ENCODE measurements around the gene TNK1.
A peak's percentile ranks its signal among the peaks of the same experiment; 100 is the strongest.

The TNK1 gene

DNA sequence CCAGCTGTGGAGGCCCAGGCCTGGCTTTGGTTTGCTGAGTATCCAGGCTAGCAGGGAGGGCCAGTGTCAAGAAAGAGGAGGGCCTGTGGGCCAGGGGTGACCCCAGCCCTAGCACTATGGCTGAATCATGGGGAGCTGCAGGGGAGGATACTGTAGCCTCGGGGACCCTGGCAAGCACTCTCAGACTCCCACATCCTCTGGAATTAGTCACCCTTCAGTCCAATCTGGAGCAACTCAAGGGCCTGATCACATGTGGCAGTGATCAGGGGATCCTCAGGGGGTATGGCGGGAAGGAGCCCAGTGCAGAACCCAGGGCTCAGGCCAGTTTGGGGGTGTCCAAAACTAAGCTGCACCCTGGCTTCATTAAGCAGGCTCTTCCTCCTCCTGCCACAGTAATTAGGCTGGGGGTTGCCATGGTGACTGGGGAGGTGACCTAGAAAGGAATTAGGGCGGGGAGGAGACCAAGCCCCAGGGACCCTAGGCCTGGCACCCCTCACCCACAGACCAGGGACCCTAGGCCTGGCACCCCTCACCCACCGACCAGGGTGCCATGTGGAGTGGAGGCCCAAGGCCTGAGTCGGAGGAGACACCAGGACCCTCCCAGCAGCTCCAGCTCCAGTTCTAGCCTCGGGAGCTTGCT lies 32.6 kb downstream of the TNK1 start:
- no peak for DNase-seq

DNA sequence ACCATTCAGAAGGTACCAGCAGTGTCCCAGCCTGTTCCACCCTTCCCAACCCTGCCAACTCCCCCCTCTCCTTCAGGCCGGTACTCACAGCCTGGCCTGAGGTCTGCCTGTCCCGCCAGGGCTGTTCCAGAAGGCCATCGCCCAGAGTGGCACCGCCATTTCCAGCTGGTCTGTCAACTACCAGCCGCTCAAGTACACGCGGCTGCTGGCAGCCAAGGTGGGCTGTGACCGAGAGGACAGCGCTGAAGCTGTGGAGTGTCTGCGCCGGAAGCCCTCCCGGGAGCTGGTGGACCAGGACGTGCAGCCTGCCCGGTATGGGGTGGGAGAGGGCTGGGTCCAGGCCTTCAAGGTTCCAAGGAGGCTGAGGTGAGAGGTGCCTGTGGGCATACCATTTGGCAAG lies 33.9 kb downstream of the TNK1 start:
- no peak for DNase-seq

DNA sequence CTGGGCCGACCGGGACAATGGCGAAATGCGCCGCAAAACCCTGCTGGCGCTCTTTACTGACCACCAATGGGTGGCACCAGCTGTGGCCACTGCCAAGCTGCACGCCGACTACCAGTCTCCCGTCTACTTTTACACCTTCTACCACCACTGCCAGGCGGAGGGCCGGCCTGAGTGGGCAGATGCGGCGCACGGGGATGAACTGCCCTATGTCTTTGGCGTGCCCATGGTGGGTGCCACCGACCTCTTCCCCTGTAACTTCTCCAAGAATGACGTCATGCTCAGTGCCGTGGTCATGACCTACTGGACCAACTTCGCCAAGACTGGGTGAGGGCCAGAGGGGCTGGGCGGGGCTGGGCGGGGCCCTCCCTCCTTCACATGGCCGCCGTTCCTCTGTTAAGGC lies 34.9 kb downstream of the TNK1 start:
- no peak for DNase-seq

DNA sequence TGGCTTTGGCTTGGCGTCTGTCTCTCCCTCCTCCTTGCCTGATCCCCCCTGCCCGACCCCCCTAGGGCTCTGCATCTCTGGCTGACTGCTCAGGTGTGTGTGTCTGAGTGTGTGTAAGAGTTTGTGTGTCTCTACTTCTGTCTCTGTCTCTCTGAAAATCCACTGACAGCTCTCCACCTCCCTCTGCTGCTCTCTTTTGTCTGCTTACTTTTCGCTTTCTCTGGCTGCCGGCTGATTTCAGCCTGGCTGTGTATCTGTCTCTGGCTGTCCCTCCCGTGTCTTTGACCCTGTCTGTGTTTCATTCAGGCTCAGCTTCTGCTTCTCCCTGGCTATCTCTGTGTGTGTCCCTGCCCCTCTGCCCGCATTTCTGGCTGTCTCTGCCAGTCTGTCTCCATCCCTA lies 35.4 kb downstream of the TNK1 start:
- DNase-seq, result no peak

DNA sequence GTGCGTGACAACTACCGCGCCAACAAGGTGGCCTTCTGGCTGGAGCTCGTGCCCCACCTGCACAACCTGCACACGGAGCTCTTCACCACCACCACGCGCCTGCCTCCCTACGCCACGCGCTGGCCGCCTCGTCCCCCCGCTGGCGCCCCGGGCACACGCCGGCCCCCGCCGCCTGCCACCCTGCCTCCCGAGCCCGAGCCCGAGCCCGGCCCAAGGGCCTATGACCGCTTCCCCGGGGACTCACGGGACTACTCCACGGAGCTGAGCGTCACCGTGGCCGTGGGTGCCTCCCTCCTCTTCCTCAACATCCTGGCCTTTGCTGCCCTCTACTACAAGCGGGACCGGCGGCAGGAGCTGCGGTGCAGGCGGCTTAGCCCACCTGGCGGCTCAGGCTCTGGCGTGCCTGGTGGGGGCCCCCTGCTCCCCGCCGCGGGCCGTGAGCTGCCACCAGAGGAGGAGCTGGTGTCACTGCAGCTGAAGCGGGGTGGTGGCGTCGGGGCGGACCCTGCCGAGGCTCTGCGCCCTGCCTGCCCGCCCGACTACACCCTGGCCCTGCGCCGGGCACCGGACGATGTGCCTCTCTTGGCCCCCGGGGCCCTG lies 36.3 kb downstream of the TNK1 start:
- DNase-seq, result no peak

DNA sequence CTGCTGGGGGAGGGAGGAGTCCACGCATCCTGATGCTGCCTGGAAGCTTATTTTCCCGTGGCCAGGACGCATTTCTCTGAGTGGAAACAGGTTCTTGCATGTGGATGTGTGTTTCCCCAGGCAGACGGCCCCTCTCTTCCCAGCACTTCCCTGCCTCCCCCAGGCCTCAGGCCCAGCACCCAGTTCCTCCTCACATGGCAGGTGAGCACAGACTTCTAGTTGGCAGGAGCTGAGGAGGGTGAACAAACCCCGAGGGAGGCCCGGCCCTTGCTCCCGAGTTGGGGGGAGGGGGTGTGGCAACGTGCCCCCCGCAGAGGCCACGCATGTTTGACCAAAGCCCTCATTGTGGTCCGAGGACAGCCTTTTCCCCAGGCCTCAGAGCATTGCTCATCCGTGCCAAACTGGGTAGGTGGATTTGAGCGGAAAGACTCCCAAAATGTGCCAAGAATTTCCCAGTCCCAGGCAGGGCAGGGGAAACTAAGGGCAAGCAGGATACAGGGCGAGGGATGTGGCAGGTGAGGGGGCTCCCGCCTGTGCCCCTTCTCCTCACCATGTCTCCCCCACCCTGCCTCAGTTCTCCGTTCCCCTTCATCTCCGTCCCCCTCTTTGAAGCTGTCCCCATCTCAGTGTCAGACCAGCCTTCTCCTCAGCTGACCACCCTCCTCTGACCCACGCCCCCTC lies 37.7 kb downstream of the TNK1 start:
- DNase-seq, result no peak

DNA sequence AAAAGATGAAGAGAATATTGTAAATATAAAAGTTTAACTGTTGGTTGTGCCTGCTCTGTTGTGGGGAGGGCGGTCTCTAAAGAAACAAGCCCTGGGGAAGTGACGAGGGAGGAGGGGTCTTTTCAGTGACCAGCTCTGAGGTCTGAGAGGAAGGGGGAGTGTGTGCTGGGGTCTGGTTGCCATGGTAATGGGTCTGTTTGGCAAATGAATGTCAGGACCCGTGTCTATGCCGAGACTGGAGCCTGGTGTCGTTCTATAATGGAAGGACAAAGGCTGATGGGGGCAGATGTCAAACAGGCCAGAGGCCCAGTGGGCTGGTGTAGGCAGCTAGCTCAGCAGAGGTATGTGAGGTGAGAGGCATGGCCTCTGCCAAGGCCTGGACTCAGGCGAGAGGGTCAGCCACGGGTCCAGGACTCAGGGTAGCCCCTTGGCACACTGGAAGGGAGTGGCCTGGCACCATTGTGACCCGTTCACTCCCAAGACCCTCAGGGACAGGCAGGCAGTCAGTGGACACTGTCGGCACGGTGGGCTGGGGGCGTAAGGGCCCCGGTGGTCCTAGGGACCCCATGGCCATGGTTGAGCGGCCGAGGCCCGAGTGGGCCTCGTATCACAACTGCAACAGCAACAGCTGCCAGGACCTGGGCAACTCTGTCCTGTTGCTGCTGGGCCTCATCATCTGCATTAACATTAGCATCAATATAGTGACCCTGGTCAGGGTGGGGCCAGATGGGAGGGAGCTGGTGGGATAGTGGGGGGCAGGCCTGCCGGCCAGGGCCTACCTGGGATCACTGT lies 39.1 kb downstream of the TNK1 start, which contains the start of gene SPEM1:
TSS of gene SPEM1 (plus strand) at position 506 of the 792 bp plus-strand sequence. CDS start at position 567, 61 bp downstream.
- DNase-seq, result no peak

DNA sequence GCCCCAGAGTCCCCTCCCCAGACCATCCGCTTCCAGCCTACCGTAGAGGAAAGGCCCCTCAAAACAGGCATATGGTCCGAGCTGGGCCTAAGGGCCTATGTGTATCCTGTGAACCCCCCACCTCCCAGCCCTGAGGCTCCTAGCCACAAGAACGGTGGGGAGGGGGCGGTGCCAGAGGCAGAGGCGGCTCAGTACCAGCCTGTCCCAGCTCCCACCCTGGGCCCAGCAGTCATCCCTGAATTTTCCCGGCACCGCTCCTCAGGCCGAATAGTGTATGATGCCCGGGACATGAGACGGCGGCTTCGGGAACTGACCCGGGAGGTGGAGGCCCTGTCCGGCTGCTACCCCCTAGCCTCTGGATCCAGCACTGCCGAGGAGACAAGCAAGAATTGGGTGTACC lies 40.3 kb downstream of the TNK1 start:
- DNase-seq, result no peak

DNA sequence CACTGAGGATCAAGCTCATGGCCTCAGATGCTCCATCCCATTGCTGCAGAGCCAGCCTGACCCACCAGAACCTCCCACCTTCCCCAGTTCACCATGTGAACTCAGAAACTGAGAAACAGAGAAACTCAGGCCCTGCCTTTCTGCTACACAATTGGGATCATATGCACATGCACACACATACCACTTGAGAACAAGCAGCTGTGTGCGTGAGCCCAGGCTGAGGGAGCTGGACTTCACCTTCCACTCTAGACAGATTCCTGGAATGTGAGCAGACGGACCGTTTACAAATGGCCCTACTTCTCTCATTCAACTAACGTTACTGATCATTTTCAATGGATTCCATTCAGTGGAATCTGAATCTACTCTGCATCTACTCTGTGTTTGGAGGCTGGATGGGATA lies 42.8 kb downstream of the TNK1 start:
- no peak for DNase-seq

DNA sequence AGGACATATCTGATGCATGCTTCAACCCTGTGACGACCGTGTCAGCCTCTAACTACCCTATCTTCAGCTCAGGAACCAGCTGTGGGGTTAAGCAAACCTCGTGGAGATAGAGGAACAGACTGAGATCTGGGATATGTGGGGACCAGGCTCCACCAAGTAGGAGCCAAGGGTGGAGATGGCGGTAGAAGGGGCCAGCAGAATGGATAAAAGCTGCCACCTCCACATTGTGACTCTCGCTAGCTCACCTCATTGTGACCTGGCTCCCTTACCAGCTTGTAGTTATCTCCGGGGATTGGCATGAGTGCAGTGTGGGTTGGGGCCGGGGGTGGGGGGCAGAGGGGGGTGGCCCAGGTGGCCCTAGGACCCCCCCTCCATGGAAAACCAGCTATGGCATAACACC lies 44.4 kb downstream of the TNK1 start, which contains the start of gene SPEM2:
TSS of gene SPEM2 (plus strand) at position 301 of the 400 bp plus-strand sequence. CDS start at position 374, 73 bp downstream.
- no peak for DNase-seq

DNA sequence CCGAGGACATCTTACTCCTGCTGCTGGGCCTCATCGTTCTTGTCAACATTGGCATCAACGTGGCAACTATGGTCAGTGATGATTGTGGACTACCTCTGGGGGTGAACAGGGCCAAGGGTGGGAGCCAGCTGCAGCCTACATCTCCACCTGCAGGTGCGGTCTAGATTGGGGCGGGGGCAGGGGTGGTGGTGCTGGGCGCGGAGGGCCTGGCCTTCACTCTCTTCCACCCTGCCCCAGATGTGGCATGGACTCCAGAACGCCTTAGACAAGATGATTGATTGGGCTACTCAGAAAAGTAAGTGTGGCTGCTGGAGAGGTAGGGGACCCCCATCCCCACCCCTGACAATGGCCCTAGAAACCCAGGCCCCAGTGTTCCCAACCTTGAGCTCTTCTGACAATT lies 44.9 kb downstream of the TNK1 start:
- no peak for DNase-seq

DNA sequence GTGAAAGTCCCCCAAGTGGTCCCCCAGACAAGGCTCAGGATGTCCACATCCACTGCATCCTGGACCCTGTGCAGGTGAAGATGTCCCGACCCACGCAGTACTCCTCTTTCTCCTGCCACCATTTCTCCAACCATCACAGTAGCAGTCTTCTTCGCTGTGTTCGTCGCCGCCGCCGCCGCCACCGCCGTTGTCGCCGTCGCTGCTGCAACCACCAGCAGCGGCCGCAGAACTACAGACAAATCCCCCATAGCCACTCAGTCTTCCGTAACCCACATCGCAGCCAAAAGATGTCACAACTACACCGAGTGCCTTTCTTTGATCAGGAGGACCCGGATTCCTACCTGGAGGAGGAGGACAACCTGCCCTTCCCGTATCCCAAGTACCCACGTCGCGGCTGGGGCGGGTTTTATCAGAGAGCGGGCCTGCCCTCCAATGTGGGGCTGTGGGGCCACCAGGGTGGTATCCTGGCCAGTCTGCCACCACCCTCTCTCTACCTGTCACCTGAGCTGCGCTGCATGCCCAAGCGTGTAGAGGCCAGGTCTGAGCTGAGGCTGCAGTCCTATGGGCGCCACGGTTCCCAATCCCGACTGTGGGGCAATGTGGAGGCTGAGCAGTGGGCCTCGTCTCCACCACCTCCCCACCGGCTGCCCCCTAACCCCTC lies 45.4 kb downstream of the TNK1 start:
- DNase-seq, result no peak

DNA sequence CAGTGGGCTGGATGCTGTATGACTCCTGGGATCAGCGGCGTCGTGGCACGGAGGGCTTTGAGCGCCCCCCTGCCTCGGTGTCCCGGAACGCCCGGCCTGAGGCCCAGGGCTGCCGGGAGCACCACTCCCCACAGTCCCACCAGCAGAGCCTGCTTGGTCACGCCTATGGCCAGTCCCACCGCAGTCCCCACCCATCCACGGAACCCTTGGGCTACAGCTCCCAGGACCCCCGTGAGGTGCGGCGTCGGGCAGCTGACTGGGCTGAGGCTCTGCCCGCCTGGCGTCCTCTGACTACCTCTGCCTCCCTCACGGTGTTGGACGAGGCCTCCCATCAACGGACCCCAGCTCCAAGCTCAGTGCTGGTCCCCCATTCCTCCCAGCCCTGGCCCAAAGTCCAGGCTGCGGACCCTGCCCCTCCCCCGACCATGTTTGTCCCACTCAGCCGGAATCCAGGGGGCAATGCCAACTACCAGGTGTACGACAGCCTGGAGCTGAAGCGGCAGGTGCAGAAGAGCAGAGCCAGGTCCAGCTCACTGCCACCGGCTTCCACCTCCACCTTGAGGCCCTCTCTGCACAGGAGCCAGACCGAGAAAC lies 46.1 kb downstream of the TNK1 start:
- DNase-seq, result no peak

DNA sequence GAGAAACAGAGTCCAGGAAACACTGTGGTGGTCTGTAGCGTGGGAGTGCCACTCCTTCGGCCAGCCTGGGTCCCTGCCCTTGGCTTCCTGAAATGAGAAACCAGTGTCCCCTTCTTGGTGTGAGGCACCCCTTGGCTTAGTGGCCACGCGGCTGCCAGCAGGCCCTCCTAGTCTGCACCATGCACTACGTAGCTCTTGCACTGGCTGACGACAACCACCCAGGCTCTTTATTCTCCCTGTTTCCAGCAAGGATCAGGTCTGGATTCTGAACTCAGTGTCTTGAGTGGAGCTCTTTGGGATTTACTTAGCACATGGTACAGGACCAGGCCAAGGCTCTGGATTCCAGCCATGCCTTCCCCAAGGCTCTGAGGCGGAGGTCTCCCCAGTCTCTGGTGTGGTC lies 46.7 kb downstream of the TNK1 start:
- no peak for DNase-seq

DNA sequence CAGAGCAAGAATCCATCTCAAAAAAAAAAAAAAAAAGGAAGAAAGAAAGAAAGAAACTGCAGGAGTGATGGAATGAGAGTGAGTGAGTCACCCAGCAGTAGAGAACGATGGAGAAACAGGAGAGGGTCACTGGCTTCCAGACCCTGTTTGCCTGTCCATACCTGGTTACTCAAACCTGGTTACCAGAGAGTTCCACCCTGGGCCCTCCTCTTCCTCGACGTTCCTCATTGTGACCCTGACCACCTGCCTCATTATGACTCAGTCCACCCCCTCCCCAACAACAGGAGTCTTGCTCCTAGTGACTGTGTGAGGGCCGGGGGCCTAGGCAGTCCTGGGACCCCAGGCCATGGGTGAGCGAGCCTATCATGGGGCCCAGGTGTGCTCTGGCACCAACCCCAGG lies 47.7 kb downstream of the TNK1 start, which contains the start of gene SPEM3:
TSS of gene SPEM3 (plus strand) at position 301 of the 400 bp plus-strand sequence. CDS start at position 347, 46 bp downstream.
- DNase-seq, result no peak

DNA sequence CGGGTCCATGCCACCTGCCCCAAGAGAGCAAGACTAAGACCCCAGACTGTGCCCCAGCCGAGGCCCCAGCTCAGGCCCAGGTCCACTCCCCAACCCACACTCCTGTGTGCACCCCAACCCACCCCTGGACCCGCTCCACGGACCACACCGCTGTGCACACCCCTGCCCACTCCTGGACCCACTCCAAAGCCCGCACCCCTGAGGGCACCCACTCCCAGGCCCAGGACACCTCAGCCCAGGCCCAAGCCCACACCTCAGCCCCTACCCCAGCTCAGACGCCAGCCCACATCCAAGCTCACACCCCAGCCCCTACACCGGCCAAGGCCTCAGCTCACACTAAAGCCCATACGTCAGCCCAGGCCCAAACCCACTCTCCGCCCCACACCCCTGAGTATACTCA lies 48.8 kb downstream of the TNK1 start:
- no peak for DNase-seq

DNA sequence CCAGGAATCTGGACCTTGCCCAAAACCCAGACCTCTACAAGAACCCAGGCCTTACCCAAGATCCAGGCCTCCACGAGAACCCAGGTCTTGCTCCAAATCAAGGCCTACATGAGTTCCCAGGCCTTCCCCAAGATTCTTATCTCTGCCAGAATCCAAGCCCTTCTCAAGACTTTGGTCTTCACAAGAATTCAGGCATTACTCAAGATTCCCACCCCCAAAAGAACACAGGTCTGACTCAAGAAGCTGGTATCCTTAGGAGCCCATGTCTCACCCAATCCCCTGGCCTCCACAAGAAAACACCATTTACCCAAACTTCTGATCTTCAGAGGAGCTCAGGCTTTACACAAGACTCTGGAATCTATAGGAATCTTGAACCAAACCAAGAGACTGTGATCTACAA lies 50.3 kb downstream of the TNK1 start:
- DNase-seq, result no peak

DNA sequence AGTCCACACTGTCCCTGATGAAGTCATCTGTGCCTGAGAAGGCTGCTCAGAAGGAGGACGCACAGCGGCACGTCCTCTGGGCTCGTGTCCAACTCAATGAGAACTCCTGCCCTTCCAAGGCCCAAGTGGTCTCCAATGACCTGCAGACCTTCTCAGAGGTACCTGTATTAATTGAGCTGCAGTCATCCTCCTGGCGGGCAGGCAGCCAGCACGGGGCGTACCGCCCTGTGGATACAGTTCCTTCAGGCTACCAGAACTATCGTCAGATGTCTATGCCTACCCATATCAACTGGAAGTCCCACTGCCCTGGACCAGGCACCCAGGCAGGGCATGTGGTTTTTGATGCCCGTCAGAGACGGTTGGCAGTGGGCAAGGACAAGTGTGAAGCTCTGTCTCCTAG lies 51.4 kb downstream of the TNK1 start:
- DNase-seq, result no peak

DNA sequence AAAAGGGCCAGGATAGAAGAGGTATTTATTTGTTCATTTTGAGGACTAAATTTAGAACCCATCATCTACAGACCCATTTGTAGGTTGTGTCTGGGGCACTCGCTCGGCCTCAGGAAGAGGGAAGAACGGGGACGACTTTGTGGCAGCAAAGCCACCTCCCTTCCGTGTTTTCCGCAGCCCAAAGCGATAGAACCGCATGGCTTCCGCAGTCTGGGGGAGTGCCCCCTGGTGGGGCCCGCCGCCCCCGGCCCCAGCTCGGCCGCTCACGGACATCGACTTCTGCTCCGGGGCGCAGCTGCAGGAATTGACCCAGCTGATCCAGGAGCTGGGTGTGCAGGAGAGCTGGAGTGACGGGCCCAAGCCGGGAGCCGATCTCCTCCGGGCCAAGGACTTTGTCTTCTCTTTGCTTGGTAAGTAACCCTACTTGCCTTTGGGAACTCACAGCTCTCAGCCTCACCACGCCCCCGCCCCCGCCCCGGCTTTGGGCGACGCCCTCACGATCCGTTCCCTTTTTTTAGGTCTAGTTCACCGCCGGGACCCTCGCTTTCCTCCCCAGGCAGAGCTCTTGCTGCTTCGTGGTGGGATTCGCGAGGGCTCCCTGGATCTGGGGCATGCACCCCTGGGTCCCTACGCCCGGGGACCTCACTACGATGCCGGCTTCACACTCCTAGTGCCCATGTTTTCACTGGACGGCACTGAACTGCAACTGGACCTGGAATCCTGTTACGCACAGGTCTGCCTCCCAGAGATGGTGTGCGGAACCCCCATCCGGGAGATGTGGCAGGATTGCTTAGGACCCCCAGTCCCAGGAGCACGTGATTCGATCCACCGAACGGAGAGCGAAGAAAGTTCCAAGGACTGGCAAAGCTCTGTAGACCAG lies 55.0 kb downstream of the TNK1 start:
- DNase-seq, result peak; percentile 46

DNA sequence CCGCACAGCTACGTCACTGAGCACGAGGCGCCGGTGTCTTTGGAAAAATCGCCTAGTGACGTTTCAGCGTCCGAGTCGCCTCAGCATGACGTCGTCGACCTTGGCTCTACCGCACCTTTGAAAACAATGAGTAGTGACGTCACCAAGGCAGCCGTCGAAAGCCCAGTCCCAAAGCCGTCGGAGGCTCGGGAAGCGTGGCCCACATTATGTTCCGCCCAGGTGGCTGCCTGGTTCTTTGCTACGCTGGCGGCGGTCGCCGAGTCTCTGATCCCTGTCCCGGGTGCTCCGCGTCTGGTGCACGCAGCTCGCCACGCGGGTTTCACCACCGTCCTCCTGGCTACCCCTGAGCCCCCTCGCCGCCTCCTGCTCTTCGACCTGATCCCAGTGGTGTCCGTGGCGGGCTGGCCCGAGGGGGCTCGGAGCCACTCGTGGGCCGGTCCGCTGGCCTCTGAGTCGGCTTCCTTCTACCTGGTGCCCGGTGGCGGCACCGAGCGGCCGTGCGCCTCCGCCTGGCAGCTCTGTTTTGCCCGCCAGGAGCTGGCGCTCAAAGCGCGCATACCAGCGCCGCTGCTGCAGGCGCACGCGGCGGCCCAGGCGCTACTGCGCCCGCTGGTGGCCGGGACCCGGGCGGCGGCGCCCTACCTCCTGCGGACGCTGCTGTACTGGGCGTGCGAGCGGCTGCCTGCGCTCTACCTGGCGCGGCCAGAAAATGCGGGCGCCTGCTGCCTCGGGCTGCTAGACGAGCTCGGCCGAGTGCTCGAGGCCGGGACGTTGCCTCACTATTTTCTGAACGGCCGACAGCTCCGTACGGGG lies 55.9 kb downstream of the TNK1 start:
- DNase-seq, result peak; percentile 66
